Transverse colon (tissue), 4 donors: ENCODE measurements around the gene EXOC1L.

Source experiments
- CTCF ChIP-seq, 5 experiments: fragments of 200-600 bp in 3 of 5; fragments of 450-650 bp in 2 of 5; sonication (generic) in 3 of 5; IDR thresholded peaks; 1 replicate in 2 of 5; 2 replicates in 3 of 5; pipeline ENCODE4 v1.5.1; 2016 to 2017; ENCODE audit warnings: antibody characterized with exemption in 5 of 5, inconsistent platforms in 3 of 5, mild to moderate bottlenecking in 2 of 5, moderate library complexity in 1 of 5
- EP300 ChIP-seq: sonication (generic); formaldehyde crosslinking; IDR thresholded peaks from one replicate; pipeline ENCODE4 v1.6.1; 2017; ENCODE audit warnings: antibody characterized with exemption, low read depth
- POLR2A ChIP-seq: fragments of 450-650 bp; IDR thresholded peaks from one replicate; pipeline ENCODE4 v1.6.1; 2016; ENCODE audit warnings: antibody characterized with exemption, mild to moderate bottlenecking, moderate library complexity
- POLR2AphosphoS5 ChIP-seq, 3 donors: sonication (generic); formaldehyde crosslinking; IDR thresholded peaks; one replicate each; pipeline ENCODE4 v1.6.1; 2016; ENCODE audit warnings: antibody characterized with exemption in 3 of 3

- TF ChIP-seq POLR2A (no peak), POLR2AphosphoS5 (IDR thresholded peaks at IDR 0.05) (no peak), CTCF (IDR thresholded peaks at IDR 0.05) (no peak), EP300 (no peak)
Observed at GRCh38 chr4:55857586-55857985, 38.0 kb downstream of the EXOC1L start.
